HG02943 (cell line): ENCODE results near the gene ZNF560.
"Not testable (repeated sequence)": the region's sequence is repeated elsewhere in the genome, so short reads cannot be mapped to it uniquely, and the experiment has no call there.

ENCODE experiments used
- ATAC-seq: cut with Tn5 transposase; IDR thresholded peaks from one replicate; pipeline ENCODE4 v1.9.1; 2021; ENCODE audit warnings: mild to moderate bottlenecking, low read depth, moderate library complexity; ENCODE audit not compliant: unreplicated experiment

Gene ZNF560

GRCh38 chr19:9498183-9498902, at the start of gene ZNF560:
ZNF560 (minus strand) TSS chr19:9498616; CDS start chr19:9475313, 23,303 bp downstream.
- ATAC-seq = no peak

- ATAC-seq = no peak
Measured at GRCh38 chr19:9547870-9548269, 49.5 kb upstream of the ZNF560 start.

GRCh38 chr19:9541281-9541680, 42.9 kb upstream of the ZNF560 start:
- not testable (repeated sequence) for ATAC-seq

- not testable (repeated sequence) for ATAC-seq
Measured at GRCh38 chr19:9539921-9540320, 41.5 kb upstream of the ZNF560 start.

- ATAC-seq = not testable (repeated sequence)
Measured at GRCh38 chr19:9539201-9539600, 40.8 kb upstream of the ZNF560 start.

- no peak for ATAC-seq
Measured at GRCh38 chr19:9538183-9539058, 40.0 kb upstream of the ZNF560 start, which contains the start of gene ZNF426. ZNF426 (minus strand) TSS chr19:9538645; CDS start chr19:9536232, 2,413 bp downstream.

- no peak for ATAC-seq
Measured at GRCh38 chr19:9535934-9536333, 37.5 kb upstream of the ZNF560 start.

- no peak for ATAC-seq
Measured at GRCh38 chr19:9531933-9532332, 33.5 kb upstream of the ZNF560 start.

GRCh38 chr19:9528757-9529336, 30.4 kb upstream of the ZNF560 start:
- no peak for ATAC-seq

- no peak for ATAC-seq
Measured at GRCh38 chr19:9523885-9524474, 25.6 kb upstream of the ZNF560 start.

GRCh38 chr19:9507285-9507684, 8.9 kb upstream of the ZNF560 start:
- ATAC-seq = no peak

- no peak for ATAC-seq
Measured at GRCh38 chr19:9500796-9501195, 2.4 kb upstream of the ZNF560 start.

- no peak for ATAC-seq
Measured at GRCh38 chr19:9494096-9494495, 4.3 kb downstream of the ZNF560 start.

- no peak for ATAC-seq
Measured at GRCh38 chr19:9487016-9487415, 11.4 kb downstream of the ZNF560 start.

GRCh38 chr19:9485140-9485539, 13.3 kb downstream of the ZNF560 start:
- no peak for ATAC-seq

- ATAC-seq = no peak
Measured at GRCh38 chr19:9474975-9475374, 23.4 kb downstream of the ZNF560 start.

GRCh38 chr19:9467161-9467560, 31.3 kb downstream of the ZNF560 start:
- ATAC-seq = no peak

GRCh38 chr19:9461938-9462337, 36.5 kb downstream of the ZNF560 start:
- ATAC-seq = no peak

- no peak for ATAC-seq
Measured at GRCh38 chr19:9456018-9456689, 42.3 kb downstream of the ZNF560 start.

GRCh38 chr19:9453953-9454352, 44.5 kb downstream of the ZNF560 start:
- no peak for ATAC-seq
